AG09319 (cell line): Measurements from ENCODE around the gene RIN1.

Experiments
- DNase-seq: peaks from one replicate; pipeline ENCODE4 v3.0.0-alpha.2; 2010; ENCODE audit warnings: low read depth; ENCODE audit errors: extremely low read depth
- CTCF ChIP-seq: IDR thresholded peaks from 2 replicates; pipeline ENCODE4 v1.5.1; 2011; ENCODE audit warnings: low read depth, mild to moderate bottlenecking, inconsistent platforms, low read length, moderate library complexity

RIN1 gene

GRCh38 chr11:66317322-66317722 is 18.9 kb downstream of the RIN1 start:
- TF ChIP-seq CTCF: no peak
- no peak for DNase-seq

GRCh38 chr11:66316849-66317251 is 19.4 kb downstream of the RIN1 start, which contains the start of gene CD248:
Gene CD248, minus strand, starts transcription at chr11:66317044. Its CDS starts 17 bp downstream, at chr11:66317027.
- DNase-seq: peak; percentile 72
- no peak for TF ChIP-seq CTCF

GRCh38 chr11:66315921-66316811 is 20.1 kb downstream of the RIN1 start:
- TF ChIP-seq CTCF: no peak
- no peak for DNase-seq

- DNase-seq: no peak
- no peak for TF ChIP-seq CTCF
Observed at GRCh38 chr11:66315498-66315885, 20.7 kb downstream of the RIN1 start.

- DNase-seq: no peak
- TF ChIP-seq CTCF: no peak
Observed at GRCh38 chr11:66314561-66315497, 21.4 kb downstream of the RIN1 start.

- DNase-seq: no peak
Observed at GRCh38 chr11:66314186-66314501, 22.1 kb downstream of the RIN1 start.

More at GRCh38 chr11:66314186-66314501, 22.1 kb downstream of the RIN1 start:
- TF ChIP-seq CTCF: no peak
